Parathyroid adenoma (tissue), 2 donors: ENCODE measurements around the gene CDH4.

Experiments
- H2AFZ ChIP-seq: fragments of 300-600 bp; sonication (generic); one replicate; pipeline ENCODE4 v1.7.0; 2017; ENCODE audit warnings: antibody characterized with exemption, mild to moderate bottlenecking
- H3K27ac ChIP-seq: fragments of 300-600 bp; sonication (generic); one replicate; pipeline ENCODE4 v1.7.0; 2017
- H3K27me3 ChIP-seq: fragments of 300-600 bp; sonication (generic); one replicate; pipeline ENCODE4 v1.7.0; 2017; ENCODE audit warnings: low read length; ENCODE audit not compliant: control insufficient read depth, insufficient read depth
- H3K36me3 ChIP-seq: fragments of 300-600 bp; sonication (generic); one replicate; pipeline ENCODE4 v1.7.0; 2017; ENCODE audit warnings: low read length; ENCODE audit not compliant: control insufficient read depth, insufficient read depth
- H3K4me1 ChIP-seq: fragments of 300-600 bp; sonication (generic); one replicate; pipeline ENCODE4 v1.7.0; 2017; ENCODE audit warnings: control low read depth
- H3K4me2 ChIP-seq: fragments of 300-600 bp; sonication (generic); one replicate; pipeline ENCODE4 v1.7.0; 2017; ENCODE audit warnings: low read length
- H3K4me3 ChIP-seq: fragments of 300-600 bp; sonication (generic); one replicate; pipeline ENCODE4 v1.7.0; 2017; ENCODE audit warnings: low read depth, low read length
- H3K79me2 ChIP-seq: fragments of 300-600 bp; sonication (generic); one replicate; pipeline ENCODE4 v1.7.0; 2017; ENCODE audit warnings: control low read depth
- H3K9ac ChIP-seq: fragments of 300-600 bp; sonication (generic); one replicate; pipeline ENCODE4 v1.7.0; 2017; ENCODE audit warnings: mild to moderate bottlenecking
- H3K9me3 ChIP-seq: fragments of 300-600 bp; sonication (generic); one replicate; pipeline ENCODE4 v1.7.0; 2017; ENCODE audit warnings: low read length; ENCODE audit not compliant: control insufficient read depth
- CTCF ChIP-seq: fragments of 300-600 bp; sonication (generic); IDR thresholded peaks from one replicate; pipeline ENCODE4 v1.7.0; 2017; ENCODE audit warnings: antibody characterized with exemption, mild to moderate bottlenecking
- donor health status: primary hyperparathyroidism.

CDH4 gene

GRCh38 chr20:61924211-61924857, 672.3 kb downstream of the CDH4 start:
- no peak overlapping the region for H3K4me2 ChIP-seq
- H3K9ac ChIP-seq = no peak overlapping the region
- no peaks in the 10 kb centered on the region for H3K4me1 ChIP-seq
- H3K27me3 ChIP-seq = no peaks in the 10 kb centered on the region
- H3K27ac ChIP-seq = no peak overlapping the region
- no peaks in the 10 kb centered on the region for H3K79me2 ChIP-seq
- no peaks in the 10 kb centered on the region for H3K9me3 ChIP-seq
- H2AFZ ChIP-seq = no peak overlapping the region
- no peak overlapping the region for H3K4me3 ChIP-seq
- TF ChIP-seq CTCF = no peak
- H3K36me3 ChIP-seq = no peaks in the 10 kb centered on the region

GRCh38 chr20:61924858-61925554, 672.9 kb downstream of the CDH4 start:
- H3K79me2 ChIP-seq = no peaks in the 10 kb centered on the region
- H3K4me3 ChIP-seq = no peak overlapping the region
- no peaks in the 10 kb centered on the region for H3K27me3 ChIP-seq
- no peak overlapping the region for H2AFZ ChIP-seq
- no peaks in the 10 kb centered on the region for H3K4me1 ChIP-seq
- H3K36me3 ChIP-seq = no peaks in the 10 kb centered on the region
- no peak overlapping the region for H3K9ac ChIP-seq
- H3K9me3 ChIP-seq = no peaks in the 10 kb centered on the region
- H3K27ac ChIP-seq = no peak overlapping the region
- no peak overlapping the region for H3K4me2 ChIP-seq
- no peak for TF ChIP-seq CTCF

GRCh38 chr20:61925555-61926252, 673.6 kb downstream of the CDH4 start:
- no peaks in the 10 kb centered on the region for H3K36me3 ChIP-seq
- no peaks in the 10 kb centered on the region for H3K79me2 ChIP-seq
- H3K27ac ChIP-seq = no peak overlapping the region
- no peak overlapping the region for H3K4me3 ChIP-seq
- no peaks in the 10 kb centered on the region for H3K4me1 ChIP-seq
- no peak overlapping the region for H3K4me2 ChIP-seq
- H3K27me3 ChIP-seq = no peaks in the 10 kb centered on the region
- TF ChIP-seq CTCF = no peak
- H3K9me3 ChIP-seq = no peaks in the 10 kb centered on the region
- H3K9ac ChIP-seq = no peak overlapping the region
- no peak overlapping the region for H2AFZ ChIP-seq

- Histone ChIP-seq H3K27ac (no peak overlapping the region), H3K79me2 (no peaks in the 10 kb centered on the region), H3K4me3 (no peak overlapping the region), H3K9me3 (no peaks in the 10 kb centered on the region), H3K27me3 (no peaks in the 10 kb centered on the region), H3K4me1 (no peaks in the 10 kb centered on the region), H2AFZ (no peak overlapping the region), H3K4me2 (no peak overlapping the region), H3K9ac (no peak overlapping the region), H3K36me3 (no peaks in the 10 kb centered on the region)
- TF ChIP-seq CTCF = no peak
These were observed 674.2 kb downstream of the CDH4 start for GRCh38 chr20:61926253-61926613.
